GM23338 (cell line): ENCODE data around the gene FAN1. TPM values are rescaled to one million over a fixed set of nuclear protein-coding genes. Genes with fewer than 3 reads are reported as not detected.

Experiments used
- ATAC-seq: fragments of 200-7000 bp; cut with Tn5 transposase; 3 replicates; pipeline ENCODE4 v1.9.1; 2020
- DNase-seq: peaks from one replicate; pipeline ENCODE4 v3.0.0-alpha.2; 2015; ENCODE audit warnings: low spot score
- H2AFZ ChIP-seq: fragments of 200-600 bp; sonication (generic); 2 replicates; pipeline ENCODE4 v1.8.0; 2016; ENCODE audit warnings: antibody characterized with exemption, mild to moderate bottlenecking, moderate library complexity
- H3F3A ChIP-seq: fragments of 200-600 bp; sonication (generic); replicated peaks from 2 replicates; pipeline ENCODE4 v1.8.0; 2017; ENCODE audit warnings: antibody characterized with exemption, mixed run types, low read depth
- H3K27ac ChIP-seq: fragments of 200-600 bp; sonication (generic); 2 replicates; pipeline ENCODE4 v1.6.1; 2016; ENCODE audit warnings: low read depth
- H3K27me3 ChIP-seq: fragments of 200-600 bp; sonication (generic); 2 replicates; pipeline ENCODE4 v1.8.0; 2016; ENCODE audit warnings: mild to moderate bottlenecking, mixed run types, moderate library complexity; ENCODE audit not compliant: insufficient read depth
- H3K36me3 ChIP-seq: fragments of 200-600 bp; sonication (generic); 2 replicates; pipeline ENCODE4 v1.8.0; 2016; ENCODE audit warnings: mild to moderate bottlenecking; ENCODE audit not compliant: insufficient read depth
- H3K4me1 ChIP-seq: fragments of 200-600 bp; sonication (generic); 2 replicates; pipeline ENCODE4 v1.8.0; 2016; ENCODE audit warnings: mild to moderate bottlenecking, moderate library complexity; ENCODE audit not compliant: insufficient read depth
- H3K4me2 ChIP-seq: fragments of 200-600 bp; sonication (generic); 2 replicates; pipeline ENCODE4 v1.7.1; 2017; ENCODE audit warnings: mixed run types
- H3K4me3 ChIP-seq: fragments of 200-600 bp; sonication (generic); 2 replicates; pipeline ENCODE4 v1.6.1; 2016; ENCODE audit warnings: mixed run types
- H3K79me2 ChIP-seq: fragments of 200-600 bp; sonication (generic); replicated peaks from 2 replicates; pipeline ENCODE4 v1.8.0; 2017; ENCODE audit warnings: mild to moderate bottlenecking; ENCODE audit not compliant: insufficient read depth
- H3K9me2 ChIP-seq: fragments of 200-600 bp; sonication (generic); 2 replicates; pipeline ENCODE4 v1.8.0; 2017; ENCODE audit not compliant: insufficient read depth
- H4K20me1 ChIP-seq: fragments of 200-600 bp; sonication (generic); replicated peaks from 2 replicates; pipeline ENCODE4 v1.8.0; 2017; ENCODE audit warnings: mild to moderate bottlenecking; ENCODE audit not compliant: insufficient read depth
- H3K27ac Mint-ChIP-seq: 2 replicates; pipeline ENCODE4 v1.8.0; 2020; ENCODE audit warnings: inconsistent platforms, mild to moderate bottlenecking, moderate library complexity, mixed read lengths
- H3K27me3 Mint-ChIP-seq: 3 replicates; pipeline ENCODE4 v1.8.0; 2022; ENCODE audit warnings: low read depth, mild to moderate bottlenecking, moderate library complexity, mixed read lengths, inconsistent platforms; ENCODE audit not compliant: insufficient read depth, poor library complexity
- H3K36me3 Mint-ChIP-seq: 3 replicates; pipeline ENCODE4 v1.8.0; 2021; ENCODE audit warnings: low read depth, mild to moderate bottlenecking, inconsistent platforms, moderate library complexity, mixed read lengths
- H3K4me1 Mint-ChIP-seq: 3 replicates; pipeline ENCODE4 v1.8.0; 2020; ENCODE audit warnings: mild to moderate bottlenecking, inconsistent platforms, mixed read lengths
- H3K4me3 Mint-ChIP-seq: 3 replicates; pipeline ENCODE4 v1.8.0; 2021; ENCODE audit warnings: moderate library complexity, mild to moderate bottlenecking, inconsistent platforms, mixed read lengths
- H3K9me3 Mint-ChIP-seq: 3 replicates; pipeline ENCODE4 v1.8.0; 2020; ENCODE audit warnings: moderate library complexity, mild to moderate bottlenecking, inconsistent platforms, mixed read lengths
- CREB1 ChIP-seq: fragments of 250-450 bp; sonication (Bioruptor Pico); IDR thresholded peaks from 2 replicates; pipeline ENCODE4 v1.5.0; 2020; ENCODE audit warnings: low read depth, mild to moderate bottlenecking, moderate library complexity
- EZH2 ChIP-seq: fragments of 200-600 bp; sonication (generic); IDR thresholded peaks from one replicate; pipeline ENCODE4 v1.8.0; 2017; ENCODE audit warnings: antibody characterized with exemption, mild to moderate bottlenecking, low read depth; ENCODE audit not compliant: unreplicated experiment
- EZH2phosphoT487 ChIP-seq: fragments of 200-600 bp; sonication (generic); IDR thresholded peaks from one replicate; pipeline ENCODE4 v1.8.1; 2018; ENCODE audit warnings: antibody characterized with exemption; ENCODE audit not compliant: unreplicated experiment
- JUNB ChIP-seq: IDR thresholded peaks from one replicate; pipeline ENCODE4 v1.6.1; 2016; ENCODE audit warnings: antibody characterized with exemption; ENCODE audit not compliant: unreplicated experiment
- NANOG ChIP-seq: IDR thresholded peaks from 2 replicates; pipeline ENCODE4 v1.6.1; 2016; ENCODE audit warnings: antibody characterized with exemption, borderline replicate concordance
- POLR2AphosphoS5 ChIP-seq: IDR thresholded peaks from 2 replicates; pipeline ENCODE4 v1.6.1; 2016; ENCODE audit warnings: antibody characterized with exemption, low read depth
- STAT1 ChIP-seq: IDR thresholded peaks from one replicate; pipeline ENCODE4 v1.6.1; 2016; ENCODE audit warnings: antibody characterized with exemption; ENCODE audit not compliant: unreplicated experiment
- ZNF114 ChIP-seq: fragments of 250-450 bp; sonication (Bioruptor Pico); IDR thresholded peaks from 2 replicates; pipeline ENCODE4 v1.5.0; 2020; ENCODE audit warnings: mild to moderate bottlenecking, moderate library complexity
- ZNF331 ChIP-seq: fragments of 250-450 bp; sonication (Bioruptor Pico); IDR thresholded peaks from 2 replicates; pipeline ENCODE4 v1.5.0; 2020; ENCODE audit warnings: low read depth, mild to moderate bottlenecking, moderate library complexity
- ZNF462 ChIP-seq: fragments of 250-450 bp; sonication (Bioruptor Pico); IDR thresholded peaks from 2 replicates; pipeline ENCODE4 v1.5.0; 2020; ENCODE audit warnings: mild to moderate bottlenecking, moderate library complexity
- polyA plus RNA-seq: library from polyadenylated mRNA; unstranded; fragments of >200 nt; fragmentation: Nextera tagmentation; extraction: Ambion mirVana; gene quantifications from 2 replicates; pipeline ENCODE4 v1.2.1, GENCODE V29; 2016
- total RNA-seq: library from RNA; depleted of rRNA; stranded (reverse); fragments of >200 nt; shearing (Covaris generic); gene quantifications from 2 replicates; pipeline ENCODE4 v1.2.3, GENCODE V29; 2014
- TF ChIP-seq, protein P1 (sequence below): IDR thresholded peaks from 2 replicates; pipeline ENCODE4 v1.6.1; 2016; ENCODE audit warnings: antibody characterized with exemption
- TF ChIP-seq, protein P2 (sequence below): IDR thresholded peaks from one replicate; pipeline ENCODE4 v1.6.1; 2018; ENCODE audit warnings: antibody characterized with exemption; ENCODE audit not compliant: unreplicated experiment
- TF ChIP-seq, protein P3 (sequence below), 2 experiments: fragments of 200-600 bp in 1 of 2; sonication (generic) in 1 of 2; conservative IDR thresholded peaks; 2 replicates each; pipeline versions ENCODE4 v1.5.1 to v1.6.1; 2016 to 2017; ENCODE audit warnings: antibody characterized with exemption in 2 of 2, low read depth in 2 of 2, mild to moderate bottlenecking in 2 of 2, moderate library complexity in 1 of 2

Gene FAN1
- total and polyA plus RNA-seq, 2 experiments from 2014 or later = 9.1 to 29.2 TPM

DNA sequence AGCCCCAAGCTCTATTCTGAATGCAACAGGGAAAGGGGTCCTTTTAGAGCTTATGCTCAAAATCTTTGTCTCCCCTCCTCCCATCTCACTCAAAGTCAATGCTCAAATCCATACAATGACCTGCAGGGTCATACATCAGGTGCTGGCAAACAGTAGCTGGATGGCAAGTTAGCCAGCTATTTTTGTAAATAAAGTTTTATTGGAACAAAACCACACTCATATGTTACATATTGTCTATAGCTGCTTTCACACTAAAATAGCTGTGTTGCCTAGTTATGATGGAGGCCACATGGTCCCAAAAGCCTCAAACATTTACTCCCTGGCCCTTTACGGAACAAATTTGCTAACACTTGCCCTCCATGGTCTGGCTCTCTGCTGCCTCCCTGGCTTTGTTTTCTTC, 1.8 kb upstream of the FAN1 start:
- H3F3A ChIP-seq = no peaks in the 10 kb centered on the region
- H3K36me3 ChIP-seq = no peaks in the 10 kb centered on the region
- no peak overlapping the region for H3K27ac Mint-ChIP-seq
- no peak overlapping the region for H3K4me3 ChIP-seq
- H3K27ac ChIP-seq = no peak overlapping the region
- H3K4me1 Mint-ChIP-seq = peaks cover 14% of the 10 kb centered on the region; the same call in 2 of the 3 replicates
- ATAC-seq (no peak), DNase-seq (no peak)
- H3K36me3 Mint-ChIP-seq = peaks cover 12% of the 10 kb centered on the region; the same call in 2 of the 3 replicates
- H3K27me3 Mint-ChIP-seq = peaks cover 4% of the 10 kb centered on the region
- H3K4me3 Mint-ChIP-seq = no peak overlapping the region
- H3K9me3 Mint-ChIP-seq = no peaks in the 10 kb centered on the region
- no peaks in the 10 kb centered on the region for H3K27me3 ChIP-seq
- H3K9me2 ChIP-seq = no peaks in the 10 kb centered on the region
- no peak overlapping the region for H3K4me2 ChIP-seq
- no peak overlapping the region for H2AFZ ChIP-seq
- peaks cover 4% of the 10 kb centered on the region; the same call in 1 of the 2 replicates for H3K4me1 ChIP-seq
- no peaks in the 10 kb centered on the region for H4K20me1 ChIP-seq
- TF ChIP-seq, protein P1, sequence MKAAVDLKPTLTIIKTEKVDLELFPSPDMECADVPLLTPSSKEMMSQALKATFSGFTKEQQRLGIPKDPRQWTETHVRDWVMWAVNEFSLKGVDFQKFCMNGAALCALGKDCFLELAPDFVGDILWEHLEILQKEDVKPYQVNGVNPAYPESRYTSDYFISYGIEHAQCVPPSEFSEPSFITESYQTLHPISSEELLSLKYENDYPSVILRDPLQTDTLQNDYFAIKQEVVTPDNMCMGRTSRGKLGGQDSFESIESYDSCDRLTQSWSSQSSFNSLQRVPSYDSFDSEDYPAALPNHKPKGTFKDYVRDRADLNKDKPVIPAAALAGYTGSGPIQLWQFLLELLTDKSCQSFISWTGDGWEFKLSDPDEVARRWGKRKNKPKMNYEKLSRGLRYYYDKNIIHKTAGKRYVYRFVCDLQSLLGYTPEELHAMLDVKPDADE = no peak
- TF ChIP-seq EZH2phosphoT487 (no peak), CREB1 (no peak), ZNF114 (no peak), POLR2AphosphoS5 (no peak), ZNF462 (CRISPR knock-in tag) (no peak), STAT1 (no peak), NANOG (no peak), EZH2 (no peak), ZNF331 (CRISPR knock-in tag) (no peak), JUNB (no peak)
- TF ChIP-seq, protein P2, sequence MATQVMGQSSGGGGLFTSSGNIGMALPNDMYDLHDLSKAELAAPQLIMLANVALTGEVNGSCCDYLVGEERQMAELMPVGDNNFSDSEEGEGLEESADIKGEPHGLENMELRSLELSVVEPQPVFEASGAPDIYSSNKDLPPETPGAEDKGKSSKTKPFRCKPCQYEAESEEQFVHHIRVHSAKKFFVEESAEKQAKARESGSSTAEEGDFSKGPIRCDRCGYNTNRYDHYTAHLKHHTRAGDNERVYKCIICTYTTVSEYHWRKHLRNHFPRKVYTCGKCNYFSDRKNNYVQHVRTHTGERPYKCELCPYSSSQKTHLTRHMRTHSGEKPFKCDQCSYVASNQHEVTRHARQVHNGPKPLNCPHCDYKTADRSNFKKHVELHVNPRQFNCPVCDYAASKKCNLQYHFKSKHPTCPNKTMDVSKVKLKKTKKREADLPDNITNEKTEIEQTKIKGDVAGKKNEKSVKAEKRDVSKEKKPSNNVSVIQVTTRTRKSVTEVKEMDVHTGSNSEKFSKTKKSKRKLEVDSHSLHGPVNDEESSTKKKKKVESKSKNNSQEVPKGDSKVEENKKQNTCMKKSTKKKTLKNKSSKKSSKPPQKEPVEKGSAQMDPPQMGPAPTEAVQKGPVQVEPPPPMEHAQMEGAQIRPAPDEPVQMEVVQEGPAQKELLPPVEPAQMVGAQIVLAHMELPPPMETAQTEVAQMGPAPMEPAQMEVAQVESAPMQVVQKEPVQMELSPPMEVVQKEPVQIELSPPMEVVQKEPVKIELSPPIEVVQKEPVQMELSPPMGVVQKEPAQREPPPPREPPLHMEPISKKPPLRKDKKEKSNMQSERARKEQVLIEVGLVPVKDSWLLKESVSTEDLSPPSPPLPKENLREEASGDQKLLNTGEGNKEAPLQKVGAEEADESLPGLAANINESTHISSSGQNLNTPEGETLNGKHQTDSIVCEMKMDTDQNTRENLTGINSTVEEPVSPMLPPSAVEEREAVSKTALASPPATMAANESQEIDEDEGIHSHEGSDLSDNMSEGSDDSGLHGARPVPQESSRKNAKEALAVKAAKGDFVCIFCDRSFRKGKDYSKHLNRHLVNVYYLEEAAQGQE = no peak
- TF ChIP-seq, protein P3, sequence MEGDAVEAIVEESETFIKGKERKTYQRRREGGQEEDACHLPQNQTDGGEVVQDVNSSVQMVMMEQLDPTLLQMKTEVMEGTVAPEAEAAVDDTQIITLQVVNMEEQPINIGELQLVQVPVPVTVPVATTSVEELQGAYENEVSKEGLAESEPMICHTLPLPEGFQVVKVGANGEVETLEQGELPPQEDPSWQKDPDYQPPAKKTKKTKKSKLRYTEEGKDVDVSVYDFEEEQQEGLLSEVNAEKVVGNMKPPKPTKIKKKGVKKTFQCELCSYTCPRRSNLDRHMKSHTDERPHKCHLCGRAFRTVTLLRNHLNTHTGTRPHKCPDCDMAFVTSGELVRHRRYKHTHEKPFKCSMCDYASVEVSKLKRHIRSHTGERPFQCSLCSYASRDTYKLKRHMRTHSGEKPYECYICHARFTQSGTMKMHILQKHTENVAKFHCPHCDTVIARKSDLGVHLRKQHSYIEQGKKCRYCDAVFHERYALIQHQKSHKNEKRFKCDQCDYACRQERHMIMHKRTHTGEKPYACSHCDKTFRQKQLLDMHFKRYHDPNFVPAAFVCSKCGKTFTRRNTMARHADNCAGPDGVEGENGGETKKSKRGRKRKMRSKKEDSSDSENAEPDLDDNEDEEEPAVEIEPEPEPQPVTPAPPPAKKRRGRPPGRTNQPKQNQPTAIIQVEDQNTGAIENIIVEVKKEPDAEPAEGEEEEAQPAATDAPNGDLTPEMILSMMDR (conservative IDR thresholded peaks at IDR 0.05; ENCODE audit: low read depth in 2 of 2) = no peak
- H3K79me2 ChIP-seq = 0 out of 2 replicates have a peak, but pooled peaks cover 3% of the 10 kb centered on the region
